Measurements from ENCODE around the gene REEP1. TPM values are rescaled to one million over a fixed set of nuclear protein-coding genes. Genes with fewer than 3 reads are reported as not detected.

Gene REEP1
- polyA plus RNA-seq, 1 donor, result 36.9 TPM

Other genes starting within 250 kb of the REEP1 start
- 13.6 TPM for gene POLR1A, start 231.7 kb downstream of the REEP1 start, polyA plus RNA-seq
- gene PTCD3, start 231.4 kb downstream of the REEP1 start, polyA plus RNA-seq, result 110 TPM
- 78.9 TPM for gene IMMT, start 142.2 kb downstream of the REEP1 start, polyA plus RNA-seq
- gene MRPL35, start 138.2 kb downstream of the REEP1 start, polyA plus RNA-seq, result 46.6 TPM
- 46.3 TPM for gene KDM3A, start 103.7 kb upstream of the REEP1 start, polyA plus RNA-seq
- gene CHMP3, start 225.8 kb upstream of the REEP1 start, polyA plus RNA-seq, result 109 TPM